Stomach (tissue), 9 donors: ENCODE data around the gene FBXO34. TPM values are rescaled to one million over a fixed set of nuclear protein-coding genes. Genes with fewer than 3 reads are reported as not detected.
A peak's percentile ranks its signal among the peaks of the same experiment; 100 is the strongest.

Experiments
- DNase-seq, 2 donors: peaks; one replicate each; pipeline versions ENCODE4 v3.0.0 to v3.0.0-alpha.2; 2013 to 2019
- H3K27ac ChIP-seq, 5 donors: fragments of 200-600 bp in 4 of 5; sonication (generic) in 4 of 5; one replicate each; pipeline ENCODE4 v1.5.1; 2013 to 2019; ENCODE audit warnings: mild to moderate bottlenecking in 1 of 5, moderate library complexity in 1 of 5
- H3K27me3 ChIP-seq, 3 donors: fragments of 200-600 bp; sonication (generic); one replicate each; pipeline ENCODE4 v1.5.1; 2017 to 2019; ENCODE audit warnings: mixed run types in 1 of 3
- H3K36me3 ChIP-seq, 4 donors: fragments of 200-600 bp; sonication (generic); 1 replicate in 3 of 4; 2 replicates in 1 of 4; pipeline ENCODE4 v1.5.1; 2016 to 2019
- H3K4me1 ChIP-seq, 4 donors: fragments of 200-600 bp; sonication (generic); one replicate each; pipeline ENCODE4 v1.5.1; 2016 to 2019
- H3K4me3 ChIP-seq, 4 donors: fragments of 200-600 bp; sonication (generic) in 3 of 4; one replicate each; pipeline ENCODE4 v1.5.1; 2016 to 2019; ENCODE audit warnings: mild to moderate bottlenecking in 1 of 4
- H3K9me3 ChIP-seq, 4 donors: fragments of 200-600 bp; sonication (generic); one replicate each; pipeline ENCODE4 v1.5.1; 2016 to 2019
- EP300 ChIP-seq: sonication (generic); formaldehyde crosslinking; IDR thresholded peaks from one replicate; pipeline ENCODE4 v1.6.1; 2017; ENCODE audit warnings: antibody characterized with exemption
- POLR2A ChIP-seq, 4 donors: fragments of 450-650 bp; IDR thresholded peaks; one replicate each; pipeline ENCODE4 v1.6.1; 2016; ENCODE audit warnings: antibody characterized with exemption in 4 of 4, control low read depth in 2 of 4, mild to moderate bottlenecking in 1 of 4, moderate library complexity in 1 of 4
- POLR2AphosphoS5 ChIP-seq, 3 donors: sonication (generic); formaldehyde crosslinking; IDR thresholded peaks; one replicate each; pipeline ENCODE4 v1.6.1; 2016; ENCODE audit warnings: antibody characterized with exemption in 3 of 3
- WGBS, 5 donors: extraction: QIAGEN DNeasy Blood & Tissue Kit in 3 of 5; methylation state at CpG; one replicate each; pipeline versions ENCODE4 v1.1.5 to v1.1.7; 2013 to 2018; 5-methylcytosine and 5-hydroxymethylcytosine counted together
- intact Hi-C: fragments of 100-400 bp; cut with DNase I; formaldehyde crosslinking; loops from one replicate; pipeline ENCODE4 v1.15.1; 2023; ENCODE audit warnings: low total_unique reads
- polyA plus RNA-seq, 3 donors: library from polyadenylated mRNA; stranded (reverse); fragments of 200-250 nt; gene quantifications; one replicate each; pipeline ENCODE4 v1.2.3, GENCODE V29; 2013
- total RNA-seq, 5 donors: library from RNA; depleted of rRNA; stranded (reverse); fragments of >200 nt; gene quantifications; one replicate each; pipeline versions ENCODE4 v1.1.0 to v1.2.3, GENCODE V29; 2014 to 2016
- TF ChIP-seq, protein P1 (sequence below), 7 experiments: fragments of 450-650 bp in 4 of 7; fragments of 200-600 bp in 3 of 7; sonication (generic) in 3 of 7; IDR thresholded peaks; one replicate each; pipeline ENCODE4 v1.5.1; 2016 to 2019; ENCODE audit warnings: antibody characterized with exemption in 7 of 7, control low read depth in 2 of 7, mild to moderate bottlenecking in 1 of 7
- donor health status: healthy with polysubstance abuse.
- donor health status: Bipolar disorder and iron deficiency.
- donor health status: healthy.

FBXO34 gene
- total and polyA plus RNA-seq, 8 donors = 6.7 to 55.0 (median 27.2) TPM

DNA sequence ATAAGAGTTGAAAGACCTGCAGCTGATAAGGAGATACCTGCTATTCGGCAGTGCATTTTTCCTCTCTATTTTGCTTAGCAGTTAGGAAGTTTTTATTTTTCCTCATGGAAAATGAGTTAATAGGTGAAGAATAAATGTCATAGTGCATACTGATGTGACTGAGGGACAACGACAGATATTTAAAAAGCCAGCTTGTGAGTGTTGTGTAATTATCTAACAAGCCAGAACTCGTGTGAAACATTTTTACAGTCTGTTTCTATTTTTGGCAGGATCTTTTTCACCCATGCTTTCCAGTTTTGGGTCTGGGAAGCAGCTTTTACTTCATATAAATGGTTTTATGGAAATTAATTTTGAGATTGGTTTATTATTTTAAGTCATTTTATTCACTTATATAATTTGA is 2.9 kb downstream of the FBXO34 start:
- no peaks in the 10 kb centered on the region for H3K9me3 ChIP-seq
- TF ChIP-seq EP300 (no peak), POLR2AphosphoS5 (IDR thresholded peaks at IDR 0.05) (no peak), POLR2A (IDR thresholded peaks at IDR 0.05) (no peak)
- TF ChIP-seq, protein P1, sequence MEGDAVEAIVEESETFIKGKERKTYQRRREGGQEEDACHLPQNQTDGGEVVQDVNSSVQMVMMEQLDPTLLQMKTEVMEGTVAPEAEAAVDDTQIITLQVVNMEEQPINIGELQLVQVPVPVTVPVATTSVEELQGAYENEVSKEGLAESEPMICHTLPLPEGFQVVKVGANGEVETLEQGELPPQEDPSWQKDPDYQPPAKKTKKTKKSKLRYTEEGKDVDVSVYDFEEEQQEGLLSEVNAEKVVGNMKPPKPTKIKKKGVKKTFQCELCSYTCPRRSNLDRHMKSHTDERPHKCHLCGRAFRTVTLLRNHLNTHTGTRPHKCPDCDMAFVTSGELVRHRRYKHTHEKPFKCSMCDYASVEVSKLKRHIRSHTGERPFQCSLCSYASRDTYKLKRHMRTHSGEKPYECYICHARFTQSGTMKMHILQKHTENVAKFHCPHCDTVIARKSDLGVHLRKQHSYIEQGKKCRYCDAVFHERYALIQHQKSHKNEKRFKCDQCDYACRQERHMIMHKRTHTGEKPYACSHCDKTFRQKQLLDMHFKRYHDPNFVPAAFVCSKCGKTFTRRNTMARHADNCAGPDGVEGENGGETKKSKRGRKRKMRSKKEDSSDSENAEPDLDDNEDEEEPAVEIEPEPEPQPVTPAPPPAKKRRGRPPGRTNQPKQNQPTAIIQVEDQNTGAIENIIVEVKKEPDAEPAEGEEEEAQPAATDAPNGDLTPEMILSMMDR (IDR thresholded peaks at IDR 0.05) = no peak
- peak overlapping the region in 2 of 5 donors; percentile 29 to 96 for H3K27ac ChIP-seq
- 24 to 30% (median 27%) methylated on average over 3 of the region's 3 CpGs for WGBS, 5 donors
- peaks cover 41 to 68% (median 54%) of the 10 kb centered on the region in 4 donors for H3K4me1 ChIP-seq
- no peaks in the 10 kb centered on the region for H3K27me3 ChIP-seq
- DNase-seq = no peak
- H3K4me3 ChIP-seq = peak overlapping the region in 1 of 4 donors; percentile 82
- peaks cover 0 to 6% (median 0%) of the 10 kb centered on the region in 4 donors for H3K36me3 ChIP-seq
- intact Hi-C loops = no loop called here

DNA sequence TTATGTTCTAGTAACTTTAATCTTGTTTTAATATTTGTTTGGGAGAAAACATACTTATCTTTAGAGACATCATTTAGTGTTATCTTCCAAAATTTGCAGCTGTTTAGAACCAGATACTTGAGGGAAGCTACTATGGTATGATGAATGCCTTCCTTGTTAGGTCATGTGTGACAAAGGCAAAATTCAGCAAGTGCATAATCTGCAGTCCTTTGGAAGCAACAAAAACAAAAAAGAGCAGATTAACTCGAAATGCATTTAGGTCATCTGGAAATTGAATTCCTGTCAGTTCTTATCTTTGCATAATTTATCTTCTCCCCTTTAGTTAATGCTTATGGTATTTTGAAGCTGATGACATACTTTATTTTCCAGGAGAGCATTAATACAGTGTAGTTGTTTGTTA is 3.5 kb downstream of the FBXO34 start:
- TF ChIP-seq EP300 (no peak), POLR2A (IDR thresholded peaks at IDR 0.05) (no peak), POLR2AphosphoS5 (IDR thresholded peaks at IDR 0.05) (no peak)
- TF ChIP-seq, protein P1 (IDR thresholded peaks at IDR 0.05) = no peak

DNA sequence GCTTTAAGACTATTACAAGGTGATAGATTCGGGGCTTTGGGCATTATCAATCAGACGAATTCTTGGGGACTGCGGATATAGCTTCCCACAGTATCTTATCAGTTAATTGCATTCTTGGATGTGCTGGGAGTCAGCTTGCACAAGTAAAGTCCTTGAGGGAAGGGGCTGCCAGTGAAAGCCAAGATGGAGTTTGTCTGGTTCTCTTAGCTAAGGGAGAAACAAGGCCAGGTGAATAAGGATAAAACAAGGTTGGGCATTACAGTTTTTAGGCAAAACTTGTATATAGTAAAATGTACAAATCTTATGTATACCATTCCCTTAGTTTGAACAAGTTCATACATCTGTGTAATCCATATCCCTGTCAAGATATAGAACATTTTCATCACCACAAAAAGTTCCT is 5.5 kb downstream of the FBXO34 start:
- H3K36me3 ChIP-seq = peaks cover 0 to 6% (median 0%) of the 10 kb centered on the region in 4 donors
- no peak overlapping the region for H3K27ac ChIP-seq
- DNase-seq = no peak
- 50 to 75% (median 61%) methylated on average over 3 of the region's 3 CpGs for WGBS, 5 donors
- intact Hi-C loops = no loop called here
- TF ChIP-seq EP300 (no peak), POLR2AphosphoS5 (IDR thresholded peaks at IDR 0.05) (no peak)
- no peak overlapping the region for H3K4me3 ChIP-seq
- H3K4me1 ChIP-seq = peaks cover 41 to 72% (median 60%) of the 10 kb centered on the region in 4 donors
- no peaks in the 10 kb centered on the region for H3K9me3 ChIP-seq
- H3K27me3 ChIP-seq = no peaks in the 10 kb centered on the region

More for the DNA sequence above, 3.5 kb downstream of the FBXO34 start:
- H3K9me3 ChIP-seq = no peaks in the 10 kb centered on the region
- peak in 1 of 2 donors; percentile 28 for DNase-seq
- intact Hi-C loops = no loop called here
- H3K4me1 ChIP-seq = peaks cover 41 to 68% (median 57%) of the 10 kb centered on the region in 4 donors
- WGBS, 5 donors = 12 to 39% (median 26%) methylated on average over 1 of the region's 1 CpG
- H3K4me3 ChIP-seq = no peak overlapping the region
- no peaks in the 10 kb centered on the region for H3K27me3 ChIP-seq
- peaks cover 0 to 6% (median 0%) of the 10 kb centered on the region in 4 donors for H3K36me3 ChIP-seq
- no peak overlapping the region for H3K27ac ChIP-seq

DNA sequence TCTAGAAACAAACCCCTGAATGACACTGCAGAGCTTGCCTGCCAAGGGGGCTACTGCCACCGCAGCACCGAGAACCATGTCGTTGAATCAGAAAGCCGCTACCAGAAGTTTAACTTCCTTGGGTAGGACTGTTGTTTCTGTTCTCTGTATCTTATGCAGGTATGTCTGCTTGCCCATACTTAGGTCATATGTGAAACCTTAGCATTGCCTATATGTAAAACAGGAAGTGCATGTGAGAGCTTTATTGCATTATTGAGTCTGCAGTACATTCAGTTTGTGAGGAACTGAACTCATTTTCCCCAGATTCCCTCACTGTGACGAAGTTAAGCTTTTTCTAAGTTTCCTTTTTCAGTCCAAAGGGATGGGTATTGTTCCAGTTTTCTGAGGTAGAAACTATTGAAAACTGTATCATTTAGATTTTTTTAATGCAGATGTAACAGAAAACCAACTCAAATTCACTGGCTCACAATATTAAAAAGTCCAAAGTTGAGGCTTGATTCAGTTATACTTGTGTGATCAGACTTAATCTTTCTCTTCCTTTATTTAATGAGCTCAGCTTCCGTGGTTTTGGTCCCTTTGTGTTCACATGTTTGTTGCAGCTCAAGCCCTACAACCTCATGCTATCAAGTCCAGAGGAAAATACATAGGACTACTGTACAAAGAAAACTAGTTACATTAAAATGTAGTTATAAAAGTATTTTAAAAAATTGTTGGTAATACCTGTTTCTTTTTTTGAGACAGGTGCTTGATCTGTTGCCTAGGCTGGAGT is 6.9 kb downstream of the FBXO34 start:
- 24 to 55% (median 32%) methylated on average over 6 of the region's 6 CpGs for WGBS, 5 donors
- no peaks in the 10 kb centered on the region for H3K27me3 ChIP-seq
- intact Hi-C loops = no loop called here
- TF ChIP-seq, protein P1 (IDR thresholded peaks at IDR 0.05) = no peak
- peak overlapping the region in 3 of 5 donors; percentile 9 to 52 (median 37) for H3K27ac ChIP-seq
- H3K36me3 ChIP-seq = peaks cover 0 to 12% (median 0%) of the 10 kb centered on the region in 4 donors
- no peaks in the 10 kb centered on the region for H3K9me3 ChIP-seq
- DNase-seq = peak in 1 of 2 donors; percentile 31
- H3K4me1 ChIP-seq = peaks cover 30 to 72% (median 57%) of the 10 kb centered on the region in 4 donors
- no peak overlapping the region for H3K4me3 ChIP-seq

DNA sequence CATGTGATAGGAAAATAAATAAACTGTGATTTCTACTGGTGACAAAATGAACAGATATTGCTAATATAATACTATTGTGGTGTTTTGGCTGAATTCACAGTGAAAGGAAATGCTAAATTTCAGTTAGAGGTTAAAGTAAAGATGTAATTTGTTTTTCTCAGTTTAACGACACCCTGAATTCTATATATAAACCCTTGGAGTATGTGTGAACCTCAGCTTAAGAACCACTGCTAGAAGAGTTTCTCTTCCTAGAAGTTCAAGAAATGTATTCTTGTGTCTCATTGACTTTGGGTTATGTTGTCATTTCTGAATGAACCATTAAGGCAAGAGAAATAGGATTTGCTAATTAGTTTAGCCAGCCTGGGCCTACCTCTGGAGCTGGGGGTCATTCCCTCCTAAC is 8.2 kb downstream of the FBXO34 start:
- no peaks in the 10 kb centered on the region for H3K9me3 ChIP-seq
- intact Hi-C loops = no loop called here
- no peak overlapping the region for H3K4me3 ChIP-seq

More for the DNA sequence above, 8.2 kb downstream of the FBXO34 start:
- Histone ChIP-seq H3K27me3 (no peaks in the 10 kb centered on the region), H3K27ac (no peak overlapping the region), H3K4me1 (peaks cover 18 to 60% (median 47%) of the 10 kb centered on the region in 4 donors), H3K36me3 (peaks cover 0 to 12% (median 0%) of the 10 kb centered on the region in 4 donors)
- WGBS, 5 donors = 77 to 92% (median 85%) methylated on average over 1 of the region's 1 CpG
- DNase-seq = no peak
- TF ChIP-seq EP300 (no peak), POLR2A (IDR thresholded peaks at IDR 0.05) (no peak), POLR2AphosphoS5 (IDR thresholded peaks at IDR 0.05) (no peak)
- TF ChIP-seq, protein P1 (IDR thresholded peaks at IDR 0.05) = no peak
